Embryonic facial prominence (tissue), 1 donor: ENCODE results near the gene STT3A.

ENCODE experiments used
- DNase-seq: peaks from one replicate; pipeline ENCODE4 v3.0.0-alpha.2; 2016; ENCODE audit errors: extremely low spot score

The STT3A gene

GRCh38 chr11:125663910-125664309 lies 71.3 kb downstream of the STT3A start:
- DNase-seq: no peak

DNA sequence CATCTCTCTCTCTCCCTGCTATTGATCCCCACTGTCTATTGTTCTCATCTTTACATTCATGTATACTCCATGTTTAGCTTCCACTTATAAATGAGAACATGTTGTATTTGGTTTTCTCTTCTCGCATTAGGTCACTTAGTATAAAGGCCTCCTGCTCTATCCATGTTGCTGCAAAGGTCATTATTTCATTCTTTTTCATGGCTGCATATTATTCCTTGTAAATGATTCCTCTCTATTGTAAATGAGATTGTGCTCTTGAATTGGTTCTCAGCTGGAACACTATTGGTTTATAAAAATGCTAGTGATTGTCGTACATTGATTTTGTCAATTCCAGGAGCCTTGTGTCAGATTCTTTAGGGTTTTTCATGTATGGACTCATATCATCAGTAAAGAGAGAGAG lies 74.5 kb downstream of the STT3A start:
- DNase-seq: no peak

DNA sequence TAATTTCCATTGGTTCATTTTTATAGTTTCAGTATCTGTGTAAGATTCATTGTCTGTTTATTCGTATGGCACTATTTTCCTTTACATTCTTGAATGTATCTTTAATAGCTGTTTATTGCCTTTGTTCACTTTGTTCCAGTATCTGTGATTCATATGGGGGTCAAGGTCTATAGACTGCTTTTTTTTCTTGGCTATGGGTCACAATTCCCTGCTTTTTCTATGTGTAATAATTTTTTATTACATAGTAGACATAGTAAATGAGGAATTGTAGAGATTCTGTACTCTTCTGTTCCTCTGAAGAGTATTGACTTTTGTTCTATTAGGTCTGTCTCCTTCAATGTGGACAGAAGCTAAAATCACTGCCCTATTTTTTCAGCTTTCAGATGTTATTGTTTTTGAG lies 77.5 kb downstream of the STT3A start:
- no peak for DNase-seq

- no peak for DNase-seq
These were observed 78.9 kb downstream of the STT3A start for GRCh38 chr11:125671561-125671960.
